Panc1 (cell line): ENCODE data around the gene TMEFF2. TPM values are rescaled to one million over a fixed set of nuclear protein-coding genes. Genes with fewer than 3 reads are reported as not detected.

Experiments used
- ATAC-seq: fragments of 200-7000 bp; cut with Tn5 transposase; 2 replicates; pipeline ENCODE4 v1.9.1; 2020; ENCODE audit warnings: mild to moderate bottlenecking, moderate library complexity
- BruUV-seq: library from RNA; stranded (reverse); fragments of 400-500 nt; replicated peaks from 2 replicates; lab custom pipeline; 2021; lab: Mats Ljungman, UMichigan
- CTCF ChIA-PET: fragments of 300-600 bp; sonication (Branson Sonifier 250); formaldehyde crosslinking; loops from one replicate; lab custom pipeline; 2022; ENCODE audit warnings: antibody characterized with exemption; lab: Charles Lee
- POLR2A ChIA-PET: fragments of 300-600 bp; sonication (Branson Sonifier 250); formaldehyde crosslinking; loops from one replicate; lab custom pipeline; 2022; ENCODE audit warnings: antibody characterized with exemption; lab: Charles Lee
- DNase-seq: peaks from one replicate; pipeline ENCODE4 v3.0.0-alpha.2; 2010; ENCODE audit warnings: low read depth, low spot score
- H3K27ac ChIP-seq: 2 replicates; pipeline ENCODE4 v1.5.1; 2011; ENCODE audit warnings: mild to moderate bottlenecking, low read length, inconsistent platforms
- H3K27me3 ChIP-seq: fragments of 200-500 bp; sonication (Bioruptor generic); 2 replicates; pipeline ENCODE4 v1.6.0; 2014; ENCODE audit warnings: low read length, inconsistent platforms; ENCODE audit not compliant: control insufficient read depth, insufficient read depth
- H3K36me3 ChIP-seq: fragments of 200-500 bp; sonication (Bioruptor generic); 2 replicates; pipeline ENCODE4 v1.5.1; 2014; ENCODE audit warnings: inconsistent platforms, mild to moderate bottlenecking, low read length, moderate library complexity; ENCODE audit not compliant: control insufficient read depth, insufficient read depth
- H3K4me1 ChIP-seq: 2 replicates; pipeline ENCODE4 v1.5.1; 2011; ENCODE audit warnings: inconsistent platforms, mild to moderate bottlenecking, low read length, moderate library complexity; ENCODE audit not compliant: control insufficient read depth, insufficient read depth
- H3K4me3 ChIP-seq, 2 experiments: 2 replicates each; pipeline ENCODE4 v1.5.1; 2011 to 2012; ENCODE audit warnings: low read depth in 2 of 2, low read length in 2 of 2, mild to moderate bottlenecking in 2 of 2, inconsistent platforms in 1 of 2, moderate library complexity in 1 of 2
- H3K9me3 ChIP-seq: fragments of 200-500 bp; sonication (Bioruptor generic); 2 replicates; pipeline ENCODE4 v1.5.1; 2014; ENCODE audit warnings: low read depth, mild to moderate bottlenecking, inconsistent platforms, low read length, moderate library complexity; ENCODE audit not compliant: control insufficient read depth, insufficient read depth
- CTCF ChIP-seq: fragments of 450-650 bp; IDR thresholded peaks from 2 replicates; pipeline ENCODE4 v1.5.1; 2017; ENCODE audit warnings: mild to moderate bottlenecking
- POLR2AphosphoS5 ChIP-seq: IDR thresholded peaks from 2 replicates; pipeline ENCODE4 v1.6.1; 2012; ENCODE audit warnings: mild to moderate bottlenecking, low read depth, low read length, moderate library complexity
- SIN3A ChIP-seq: IDR thresholded peaks from 2 replicates; pipeline ENCODE4 v1.6.1; 2012; ENCODE audit warnings: low read depth, mild to moderate bottlenecking, low read length, moderate library complexity, borderline replicate concordance; ENCODE audit not compliant: insufficient read depth
- TCF7L2 ChIP-seq: IDR thresholded peaks from 2 replicates; pipeline ENCODE4 v1.6.1; 2011; ENCODE audit warnings: mild to moderate bottlenecking, low read depth, low read length, inconsistent platforms
- in situ Hi-C: cut with HindIII; loops from 2 replicates; pipeline ENCODE4 v1.10.0; 2016; ENCODE audit warnings: low sequenced_read_pairs, low pct_unique_long_range_greater_than_20kb
- intact Hi-C: fragments of 100-400 bp; cut with micrococcal nuclease; formaldehyde crosslinking; loops from one replicate; pipeline ENCODE4 v1.10.0; 2022; ENCODE audit not compliant: unreplicated experiment
- total RNA-seq: library from RNA; stranded (reverse); gene quantifications from one replicate; pipeline ENCODE4 v1.2.1, GENCODE V29; 2021; ENCODE audit not compliant: unreplicated experiment
- TF ChIP-seq, protein P1 (sequence below), 2 experiments: IDR thresholded peaks; 2 replicates each; pipeline ENCODE4 v1.6.1; 2011 to 2012; ENCODE audit warnings: low read depth in 2 of 2, control low read depth in 1 of 2, low read length in 1 of 2, mild to moderate bottlenecking in 1 of 2, moderate library complexity in 1 of 2; ENCODE audit not compliant: insufficient read depth in 1 of 2

TMEFF2 gene
- total RNA-seq, 1 experiment from 2014 or later = 1.5 TPM

DNA sequence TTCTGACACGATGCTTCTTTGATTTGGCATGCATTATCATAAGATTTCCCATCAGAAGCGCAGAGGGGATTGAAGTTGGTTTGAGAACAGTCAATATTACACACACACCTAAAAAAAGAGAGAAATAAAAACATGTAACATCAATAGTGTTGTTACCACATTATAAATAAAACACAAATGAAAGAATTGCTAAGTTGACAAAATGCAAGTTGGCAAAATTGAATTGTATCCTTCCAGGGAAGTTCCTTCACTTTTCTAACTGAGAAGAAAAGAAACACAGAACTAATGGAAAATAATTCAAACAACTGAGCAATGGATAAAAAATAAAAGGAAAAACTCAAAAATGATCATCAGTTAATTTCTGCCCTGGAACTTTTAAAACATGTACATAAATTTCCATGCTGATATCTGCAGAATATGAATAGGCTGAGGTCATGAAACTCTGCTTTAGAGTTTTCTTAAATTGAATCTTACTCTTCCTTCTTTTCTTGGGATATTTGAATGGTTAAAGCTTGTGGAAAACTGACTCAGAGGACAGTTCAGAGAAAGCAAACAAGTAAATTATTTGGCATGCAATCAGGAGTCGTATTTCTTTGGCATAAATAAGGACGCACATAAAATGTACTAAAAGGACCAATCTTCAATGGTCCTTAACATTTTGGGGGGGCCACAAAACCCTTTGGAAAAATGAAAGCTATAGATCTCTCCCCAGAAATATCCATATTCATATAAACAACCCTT lies 195.5 kb downstream of the TMEFF2 start:
- POLR2A ChIA-PET = no interaction called here
- CTCF ChIA-PET = no interaction called here
- in situ Hi-C loops = no loop called here

DNA sequence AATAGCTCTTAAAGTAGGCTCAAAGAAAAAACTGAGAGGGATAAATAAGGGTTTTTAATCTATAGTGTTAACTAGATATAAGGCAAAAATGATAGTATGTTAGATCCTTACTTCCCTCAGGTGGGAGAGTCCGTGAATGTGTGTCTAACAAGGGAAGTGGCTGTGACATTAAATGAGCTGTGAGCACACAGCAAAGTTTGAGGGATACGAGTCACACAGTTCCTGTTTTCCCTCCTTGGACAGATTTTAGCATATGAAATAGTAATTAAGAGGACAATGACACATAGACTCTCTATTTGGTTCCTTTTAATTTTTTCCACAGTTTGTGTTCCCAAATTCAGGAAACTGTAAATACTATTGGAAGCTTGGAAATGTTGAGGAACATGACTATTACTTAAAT lies 199.4 kb downstream of the TMEFF2 start:
- in situ Hi-C loops = no loop called here

More for the DNA sequence above, 195.5 kb downstream of the TMEFF2 start:
- Histone ChIP-seq H3K36me3 (no peaks in the 10 kb centered on the region), H3K9me3 (no peaks in the 10 kb centered on the region), H3K4me3 (no peak overlapping the region), H3K27ac (no peak overlapping the region), H3K4me1 (no peaks in the 10 kb centered on the region), H3K27me3 (no peaks in the 10 kb centered on the region)
- DNase-seq (no peak), ATAC-seq (no peak)
- BruUV-seq = no TSS peak
- TF ChIP-seq, protein P1, sequence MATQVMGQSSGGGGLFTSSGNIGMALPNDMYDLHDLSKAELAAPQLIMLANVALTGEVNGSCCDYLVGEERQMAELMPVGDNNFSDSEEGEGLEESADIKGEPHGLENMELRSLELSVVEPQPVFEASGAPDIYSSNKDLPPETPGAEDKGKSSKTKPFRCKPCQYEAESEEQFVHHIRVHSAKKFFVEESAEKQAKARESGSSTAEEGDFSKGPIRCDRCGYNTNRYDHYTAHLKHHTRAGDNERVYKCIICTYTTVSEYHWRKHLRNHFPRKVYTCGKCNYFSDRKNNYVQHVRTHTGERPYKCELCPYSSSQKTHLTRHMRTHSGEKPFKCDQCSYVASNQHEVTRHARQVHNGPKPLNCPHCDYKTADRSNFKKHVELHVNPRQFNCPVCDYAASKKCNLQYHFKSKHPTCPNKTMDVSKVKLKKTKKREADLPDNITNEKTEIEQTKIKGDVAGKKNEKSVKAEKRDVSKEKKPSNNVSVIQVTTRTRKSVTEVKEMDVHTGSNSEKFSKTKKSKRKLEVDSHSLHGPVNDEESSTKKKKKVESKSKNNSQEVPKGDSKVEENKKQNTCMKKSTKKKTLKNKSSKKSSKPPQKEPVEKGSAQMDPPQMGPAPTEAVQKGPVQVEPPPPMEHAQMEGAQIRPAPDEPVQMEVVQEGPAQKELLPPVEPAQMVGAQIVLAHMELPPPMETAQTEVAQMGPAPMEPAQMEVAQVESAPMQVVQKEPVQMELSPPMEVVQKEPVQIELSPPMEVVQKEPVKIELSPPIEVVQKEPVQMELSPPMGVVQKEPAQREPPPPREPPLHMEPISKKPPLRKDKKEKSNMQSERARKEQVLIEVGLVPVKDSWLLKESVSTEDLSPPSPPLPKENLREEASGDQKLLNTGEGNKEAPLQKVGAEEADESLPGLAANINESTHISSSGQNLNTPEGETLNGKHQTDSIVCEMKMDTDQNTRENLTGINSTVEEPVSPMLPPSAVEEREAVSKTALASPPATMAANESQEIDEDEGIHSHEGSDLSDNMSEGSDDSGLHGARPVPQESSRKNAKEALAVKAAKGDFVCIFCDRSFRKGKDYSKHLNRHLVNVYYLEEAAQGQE (IDR thresholded peaks at IDR 0.05; ENCODE audit: insufficient read depth in 1 of 2, low read depth in 2 of 2, low read length in 1 of 2) = no peak
- TF ChIP-seq CTCF (no peak), POLR2AphosphoS5 (no peak), TCF7L2 (no peak), SIN3A (no peak)
- intact Hi-C loops = no loop called here

More for the DNA sequence above, 199.4 kb downstream of the TMEFF2 start:
- TF ChIP-seq, protein P1 (IDR thresholded peaks at IDR 0.05; ENCODE audit: insufficient read depth in 1 of 2, low read depth in 2 of 2, low read length in 1 of 2) = no peak
- TF ChIP-seq POLR2AphosphoS5 = no peak
- TF ChIP-seq SIN3A = no peak
- TF ChIP-seq TCF7L2 = no peak
- no peak for TF ChIP-seq CTCF
- POLR2A ChIA-PET = no interaction called here
- no TSS peak for BruUV-seq
- H3K9me3 ChIP-seq = no peaks in the 10 kb centered on the region
- H3K36me3 ChIP-seq = no peaks in the 10 kb centered on the region
- H3K27me3 ChIP-seq = no peaks in the 10 kb centered on the region
- DNase-seq = no peak
- CTCF ChIA-PET = no interaction called here
- no peak overlapping the region for H3K27ac ChIP-seq
- no peak overlapping the region for H3K4me3 ChIP-seq
- no peak for ATAC-seq
- H3K4me1 ChIP-seq = no peaks in the 10 kb centered on the region
- intact Hi-C loops = no loop called here
